HepG2 (cell line): ENCODE measurements around the gene TSPAN31. TPM values are rescaled to one million over a fixed set of nuclear protein-coding genes. Genes with fewer than 3 reads are reported as not detected.

Experiments
- ATAC-seq: fragments of 200-7000 bp; cut with Tn5 transposase; 3 replicates; pipeline ENCODE4 v1.9.1; 2020; ENCODE audit warnings: mild to moderate bottlenecking, moderate library complexity
- BruUV-seq: library from RNA; stranded (reverse); fragments of 400-500 nt; replicated peaks from 2 replicates; lab custom pipeline; 2021; lab: Mats Ljungman, UMichigan
- CTCF ChIA-PET: fragments of 300-600 bp; formaldehyde crosslinking; extraction: SDS; loops from one replicate; lab custom pipeline; 2021; ENCODE audit warnings: low total read pairs, inconsistent platforms, low intra/inter-chr PET ratio; lab: Yijun Ruan, JAX
- POLR2A ChIA-PET: fragments of 350-600 bp; sonication (Branson Sonifier 250); formaldehyde crosslinking; loops from one replicate; lab custom pipeline; 2020; ENCODE audit warnings: antibody characterized with exemption, inconsistent platforms; lab: Yijun Ruan, JAX
- DNase-seq: peaks from one replicate; pipeline ENCODE4 v3.0.0-alpha.2; 2015; ENCODE audit warnings: low spot score
- FAIRE-seq: peaks from 3 replicates; lab custom pipeline; 2011; peaks lifted over from hg19 to GRCh38; lab: Jason Lieb, UNC
- H2AFZ ChIP-seq: one replicate; pipeline ENCODE4 v1.6.1; 2011; ENCODE audit warnings: low read length, inconsistent platforms
- H3K27ac ChIP-seq: fragments of 300-600 bp; 3 replicates; pipeline ENCODE4 v1.8.0; 2011; ENCODE audit warnings: mixed run types, mild to moderate bottlenecking, mixed read lengths, low read length, inconsistent platforms; ENCODE audit not compliant: insufficient read depth; ENCODE audit errors: extremely low read length
- H3K27me3 ChIP-seq, 2 experiments: fragments of 200-600 bp in 1 of 2; 2 replicates in 1 of 2; 3 replicates in 1 of 2; pipeline versions ENCODE4 v1.6.0 to v1.8.0; 2011; ENCODE audit warnings: low read length in 2 of 2, mild to moderate bottlenecking in 2 of 2, moderate library complexity in 2 of 2, inconsistent platforms in 1 of 2; ENCODE audit not compliant: insufficient read depth in 2 of 2, control insufficient read depth in 1 of 2
- H3K36me3 ChIP-seq, 2 experiments: fragments of 200-600 bp in 1 of 2; replicated peaks in 1 of 2; 2 replicates in 1 of 2; 3 replicates in 1 of 2; pipeline versions ENCODE4 v1.5.1 to v1.8.0; 2011; ENCODE audit warnings: low read length in 2 of 2, inconsistent platforms in 1 of 2; ENCODE audit not compliant: insufficient read depth in 2 of 2, control insufficient read depth in 1 of 2
- H3K4me1 ChIP-seq: 2 replicates; pipeline ENCODE4 v1.5.1; 2012; ENCODE audit warnings: low read length, inconsistent platforms; ENCODE audit not compliant: insufficient read depth
- H3K4me2 ChIP-seq: 2 replicates; pipeline ENCODE4 v1.6.0; 2011; ENCODE audit warnings: low read depth, low read length, inconsistent platforms
- H3K4me3 ChIP-seq, 3 experiments: fragments of 200-600 bp in 1 of 3; sonication (generic), shearing (Covaris generic) in 1 of 3; replicated peaks in 1 of 3; 2 replicates each; pipeline ENCODE4 v1.5.1; 2011 to 2016; ENCODE audit warnings: low read length in 3 of 3, inconsistent platforms in 2 of 3, low read depth in 2 of 3, mild to moderate bottlenecking in 2 of 3, control low read depth in 1 of 3, mixed read lengths in 1 of 3; ENCODE audit not compliant: insufficient read depth in 1 of 3
- H3K79me2 ChIP-seq: one replicate; pipeline ENCODE4 v1.6.1; 2011; ENCODE audit warnings: low read length, inconsistent platforms; ENCODE audit not compliant: insufficient read depth
- H3K9ac ChIP-seq: 2 replicates; pipeline ENCODE4 v1.6.0; 2011; ENCODE audit warnings: mild to moderate bottlenecking, low read depth, low read length, inconsistent platforms; ENCODE audit not compliant: insufficient read depth
- H3K9me3 ChIP-seq: 2 replicates; pipeline ENCODE4 v1.5.1; 2012; ENCODE audit warnings: mild to moderate bottlenecking, low read length
- H4K20me1 ChIP-seq: 2 replicates; pipeline ENCODE4 v1.6.0; 2011; ENCODE audit warnings: inconsistent platforms, mild to moderate bottlenecking, low read length, moderate library complexity; ENCODE audit not compliant: insufficient read depth
- ARID2 ChIP-seq: sonication (generic); formaldehyde crosslinking; IDR thresholded peaks from 2 replicates; pipeline ENCODE4 v1.8.1; 2022; ENCODE audit warnings: mild to moderate bottlenecking, missing genetic modification reagents, borderline replicate concordance
- ATF1 ChIP-seq: IDR thresholded peaks from 2 replicates; pipeline ENCODE4 v1.6.1; 2016; ENCODE audit warnings: mild to moderate bottlenecking, control low read depth
- CBX1 ChIP-seq: IDR thresholded peaks from one replicate; pipeline ENCODE4 v1.6.1; 2016; ENCODE audit warnings: antibody characterized with exemption, low read depth
- HCFC1 ChIP-seq: fragments of 150-350 bp; IDR thresholded peaks from 2 replicates; pipeline ENCODE4 v1.6.1; 2014; ENCODE audit warnings: low read depth, low read length
- NFYC ChIP-seq: IDR thresholded peaks from 2 replicates; pipeline ENCODE4 v1.6.1; 2016; ENCODE audit warnings: missing genetic modification reagents, missing compliant biosample characterization
- POLR2A ChIP-seq, 2 experiments: IDR thresholded peaks; 2 replicates each; pipeline ENCODE4 v1.6.1; 2011; ENCODE audit warnings: low read depth in 2 of 2, low read length in 2 of 2, mild to moderate bottlenecking in 1 of 2, moderate library complexity in 1 of 2; ENCODE audit not compliant: insufficient read depth in 1 of 2
- RFXANK ChIP-seq: IDR thresholded peaks from 2 replicates; pipeline ENCODE4 v1.6.1; 2016
- RFXAP ChIP-seq: sonication (generic); formaldehyde crosslinking; IDR thresholded peaks from 2 replicates; pipeline ENCODE4 v1.4.0; 2020; ENCODE audit warnings: missing genetic modification reagents, borderline replicate concordance
- TAF1 ChIP-seq: sonication (generic); formaldehyde crosslinking; IDR thresholded peaks from 2 replicates; pipeline ENCODE4 v1.4.0; 2020; ENCODE audit warnings: missing genetic modification reagents
- TEAD2 ChIP-seq: sonication (generic); formaldehyde crosslinking; IDR thresholded peaks from 2 replicates; pipeline ENCODE4 v1.9.0; 2021; ENCODE audit warnings: missing genetic modification reagents
- TOPORS ChIP-seq: sonication (generic); formaldehyde crosslinking; IDR thresholded peaks from 2 replicates; pipeline ENCODE4 v1.8.0; 2023; ENCODE audit warnings: mild to moderate bottlenecking, missing genetic modification reagents
- ZBTB2 ChIP-seq: sonication (generic); formaldehyde crosslinking; IDR thresholded peaks from 2 replicates; pipeline ENCODE4 v1.8.0; 2022; ENCODE audit warnings: low read depth, missing genetic modification reagents
- ZC3H13 ChIP-seq: sonication (generic); formaldehyde crosslinking; IDR thresholded peaks from 2 replicates; pipeline ENCODE4 v1.8.1; 2023; ENCODE audit warnings: mild to moderate bottlenecking, missing genetic modification reagents, moderate library complexity
- ZEB1 ChIP-seq: IDR thresholded peaks from 2 replicates; pipeline ENCODE4 v1.6.1; 2012; ENCODE audit warnings: mild to moderate bottlenecking, low read depth, inconsistent platforms; ENCODE audit not compliant: insufficient replicate concordance
- ZNF274 ChIP-seq: sonication (generic); formaldehyde crosslinking; IDR thresholded peaks from 2 replicates; pipeline ENCODE4 v1.5.1; 2020; ENCODE audit warnings: mild to moderate bottlenecking, missing genetic modification reagents
- ZNF281 ChIP-seq: sonication (generic); formaldehyde crosslinking; IDR thresholded peaks from 2 replicates; pipeline ENCODE4 v1.4.0; 2020; ENCODE audit warnings: missing genetic modification reagents, borderline replicate concordance
- ZNF282 ChIP-seq: fragments of 450-650 bp; IDR thresholded peaks from 2 replicates; pipeline ENCODE4 v1.6.1; 2018; ENCODE audit not compliant: partially characterized antibody
- ZNF292 ChIP-seq: sonication (generic); formaldehyde crosslinking; IDR thresholded peaks from 2 replicates; pipeline ENCODE4 v1.8.1; 2022; ENCODE audit warnings: mild to moderate bottlenecking, low read depth, missing genetic modification reagents, borderline replicate concordance
- ZNF597 ChIP-seq: sonication (generic); formaldehyde crosslinking; IDR thresholded peaks from 2 replicates; pipeline ENCODE4 v1.5.0; 2020; ENCODE audit warnings: missing genetic modification reagents
- ZNF720 ChIP-seq: sonication (generic); formaldehyde crosslinking; IDR thresholded peaks from 2 replicates; pipeline ENCODE4 v1.4.0; 2020; ENCODE audit warnings: missing genetic modification reagents
- ZNF768 ChIP-seq: sonication (generic); formaldehyde crosslinking; IDR thresholded peaks from 2 replicates; pipeline ENCODE4 v1.4.0; 2020; ENCODE audit warnings: missing genetic modification reagents
- WGBS: methylation state at CpG from one replicate; pipeline ENCODE4 v1.1.6; 2017; ENCODE audit warnings: low lambda C conversion rate; 5-methylcytosine and 5-hydroxymethylcytosine counted together
- in situ Hi-C: cut with HindIII; loops from 2 replicates; pipeline ENCODE4 v1.10.0; 2017; ENCODE audit warnings: low pct_unique_long_range_greater_than_20kb; ENCODE audit not compliant: extremely low pct_ligation_motif_present
- intact Hi-C: fragments of 100-400 bp; cut with micrococcal nuclease; formaldehyde crosslinking; loops from one replicate; pipeline ENCODE4 v1.10.0; 2022; ENCODE audit not compliant: unreplicated experiment
- polyA plus RNA-seq, 8 experiments: library from polyadenylated mRNA; depleted of rRNA in 3 of 8; stranded (reverse) in 7 of 8; unstranded in 1 of 8; fragments of >200 nt; fragmentation: Illumina TruSeq in 4 of 8; extraction: Trizol in 4 of 8; gene quantifications; 2 replicates each; pipeline versions ENCODE4 v1.2.1 to v1.2.3, GENCODE V29; 2011 to 2016; ENCODE audit warnings: low read depth in 4 of 8, missing spikeins in 1 of 8, mixed read lengths in 1 of 8; ENCODE audit not compliant: insufficient read depth in 1 of 8
- total RNA-seq, 5 experiments: library from RNA; depleted of rRNA; stranded (reverse); fragments of >200 nt; fragmentation: Illumina TruSeq; extraction: Trizol; gene quantifications; 2 replicates each; pipeline ENCODE4 v1.2.3, GENCODE V29; 2016; ENCODE audit warnings: low read depth in 1 of 5

Gene TSPAN31
- total and polyA plus RNA-seq, 2 of the 13 experiments (the other 11 are each of a cell fraction or from before 2014, with no cell fraction given): 10.4 to 24.6 TPM

- no peak for FAIRE-seq
- DNase-seq: no peak
- Histone ChIP-seq H3K79me2 (no peaks in the 10 kb centered on the region), H2AFZ (no peak overlapping the region), H3K27ac (no peak overlapping the region), H3K4me2 (peak overlapping the region; percentile 98), H4K20me1 (no peaks in the 10 kb centered on the region), H3K4me3 (peak overlapping the region; percentile 81 to 91 (median 89); a peak in 4 of 6 replicates), H3K9ac (peak overlapping the region; percentile 52; the same call in 1 of the 2 replicates), H3K4me1 (0 out of 2 replicates have a peak, but pooled peaks cover 4% of the 10 kb centered on the region), H3K27me3 (peaks cover 2 to 26% of the 10 kb centered on the region in 2 experiments; a peak in 4 of 5 replicates), H3K36me3 (no peaks in the 10 kb centered on the region), H3K9me3 (no peaks in the 10 kb centered on the region)
- CTCF ChIA-PET: interaction anchor here (1.7 kb wide), 1 partner anchor 8 kb away, joined by 6 read pairs; no protein-coding TSS in a partner anchor
- no peak for ATAC-seq
- in situ Hi-C loops (no loop called here), intact Hi-C loops (no loop called here)
- no TSS peak for BruUV-seq
- WGBS: 82% methylated on average over 49 of the region's 76 CpGs
- POLR2A ChIA-PET: interaction anchor here (0.5 to 2.1 kb wide), 4 partner anchors 18 to 216 kb away, joined by 3 to 23 read pairs (median 4); partner anchors contain the start of genes CTDSP2, EEF1AKMT3, METTL1 and TSPAN31
- TF ChIP-seq ATF1 (CRISPR knock-in tag): no peak
- 0 out of 2 replicates have a peak, but pooled peaks have one; percentile 6 for TF ChIP-seq TAF1 (CRISPR knock-in tag)
- TF ChIP-seq ZC3H13 (CRISPR knock-in tag): no peak
- no peak for TF ChIP-seq ZNF281 (CRISPR knock-in tag)
- no peak for TF ChIP-seq CBX1
- TF ChIP-seq TOPORS (CRISPR knock-in tag): 0 out of 2 replicates have a peak, but pooled peaks have one; percentile 2
- 0 out of 2 replicates have a peak, but pooled peaks have one; percentile 18 for TF ChIP-seq ZNF274 (CRISPR knock-in tag)
- TF ChIP-seq ZNF292 (CRISPR knock-in tag): no peak
- no peak for TF ChIP-seq POLR2A (IDR thresholded peaks at IDR 0.05; ENCODE audit: insufficient read depth in 1 of 2, low read depth in 2 of 2, low read length in 2 of 2)
- no peak for TF ChIP-seq RFXAP
- TF ChIP-seq ZNF597: no peak
- TF ChIP-seq TEAD2: no peak
- no peak for TF ChIP-seq RFXANK (CRISPR knock-in tag)
- no peak for TF ChIP-seq ZNF768 (CRISPR knock-in tag)
- TF ChIP-seq ZEB1: no peak
- no peak for TF ChIP-seq HCFC1
- TF ChIP-seq ZNF720 (CRISPR knock-in tag): no peak
- TF ChIP-seq ARID2: no peak
- no peak for TF ChIP-seq NFYC
- TF ChIP-seq ZNF282: no peak
- TF ChIP-seq ZBTB2 (CRISPR knock-in tag): no peak; the same call in 1 of the 2 replicates
These were observed 17.7 kb upstream of the TSPAN31 start for GRCh38 chr12:57726884-57727757.
